ENCODE results near the gene CSRNP3.

The CSRNP3 gene

GRCh38 chr2:165471349-165471950, 2.0 kb downstream of the CSRNP3 start:
- DNase-seq (ENCODE audit: low spot score): no peak

- DNase-seq (ENCODE audit: low spot score): no peak
These were observed 3.4 kb downstream of the CSRNP3 start for GRCh38 chr2:165472922-165473321.

GRCh38 chr2:165474619-165475276, 5.2 kb downstream of the CSRNP3 start:
- DNase-seq (ENCODE audit: low spot score): no peak

- DNase-seq (ENCODE audit: low spot score): no peak
These were observed 5.9 kb downstream of the CSRNP3 start for GRCh38 chr2:165475277-165476004.

- DNase-seq (ENCODE audit: low spot score): no peak
These were observed 10.4 kb downstream of the CSRNP3 start for GRCh38 chr2:165479856-165480255.

- DNase-seq (ENCODE audit: low spot score): no peak
These were observed 25.1 kb downstream of the CSRNP3 start for GRCh38 chr2:165494573-165494972.

- DNase-seq (ENCODE audit: low spot score): no peak
These were observed 28.3 kb downstream of the CSRNP3 start for GRCh38 chr2:165497659-165498317.

GRCh38 chr2:165499131-165499530, 29.6 kb downstream of the CSRNP3 start:
- no peak for DNase-seq (ENCODE audit: low spot score)

- no peak for DNase-seq (ENCODE audit: low spot score)
These were observed 30.5 kb downstream of the CSRNP3 start for GRCh38 chr2:165500001-165500400.

GRCh38 chr2:165500816-165501215, 31.3 kb downstream of the CSRNP3 start:
- no peak for DNase-seq (ENCODE audit: low spot score)

- DNase-seq (ENCODE audit: low spot score): no peak
These were observed 36.0 kb downstream of the CSRNP3 start for GRCh38 chr2:165505514-165505913.

GRCh38 chr2:165508927-165509326, 39.4 kb downstream of the CSRNP3 start:
- DNase-seq (ENCODE audit: low spot score): no peak

GRCh38 chr2:165513479-165513878, 44.0 kb downstream of the CSRNP3 start:
- DNase-seq (ENCODE audit: low spot score): no peak

GRCh38 chr2:165518611-165519010, 49.1 kb downstream of the CSRNP3 start:
- DNase-seq (ENCODE audit: low spot score): no peak

GRCh38 chr2:165522719-165523118, 53.2 kb downstream of the CSRNP3 start:
- no peak for DNase-seq (ENCODE audit: low spot score)

- no peak for DNase-seq (ENCODE audit: low spot score)
These were observed 55.2 kb downstream of the CSRNP3 start for GRCh38 chr2:165524720-165525119.

- DNase-seq (ENCODE audit: low spot score): no peak
These were observed 59.2 kb downstream of the CSRNP3 start for GRCh38 chr2:165528691-165529090.

- no peak for DNase-seq (ENCODE audit: low spot score)
These were observed 59.6 kb downstream of the CSRNP3 start for GRCh38 chr2:165529130-165529529.

- no peak for DNase-seq (ENCODE audit: low spot score)
These were observed 63.8 kb downstream of the CSRNP3 start for GRCh38 chr2:165533331-165533730.

- no peak for DNase-seq (ENCODE audit: low spot score)
These were observed 66.0 kb downstream of the CSRNP3 start for GRCh38 chr2:165535471-165535870.

GRCh38 chr2:165536851-165537499, 67.5 kb downstream of the CSRNP3 start:
- no peak for DNase-seq (ENCODE audit: low spot score)

GRCh38 chr2:165539985-165540384, 70.5 kb downstream of the CSRNP3 start:
- DNase-seq (ENCODE audit: low spot score): no peak

Measured in D341Med (cell line).